HG03097 (cell line): ENCODE measurements around the gene SPTB.

Experiments
- ATAC-seq: cut with Tn5 transposase; IDR thresholded peaks from one replicate; pipeline ENCODE4 v1.9.1; 2021; ENCODE audit not compliant: unreplicated experiment, low FRiP score

Gene SPTB

GRCh38 chr14:64719601-64720000 lies 160.1 kb downstream of the SPTB start:
- no peak for ATAC-seq

- no peak for ATAC-seq
These were observed 160.9 kb downstream of the SPTB start for GRCh38 chr14:64718762-64719161.

GRCh38 chr14:64717870-64718269 lies 161.8 kb downstream of the SPTB start:
- no peak for ATAC-seq

- no peak for ATAC-seq
These were observed 163.9 kb downstream of the SPTB start for GRCh38 chr14:64715628-64716412.

GRCh38 chr14:64715146-64715627 lies 164.5 kb downstream of the SPTB start:
- no peak for ATAC-seq

GRCh38 chr14:64714432-64715025 lies 165.2 kb downstream of the SPTB start:
- ATAC-seq, result no peak

DNA sequence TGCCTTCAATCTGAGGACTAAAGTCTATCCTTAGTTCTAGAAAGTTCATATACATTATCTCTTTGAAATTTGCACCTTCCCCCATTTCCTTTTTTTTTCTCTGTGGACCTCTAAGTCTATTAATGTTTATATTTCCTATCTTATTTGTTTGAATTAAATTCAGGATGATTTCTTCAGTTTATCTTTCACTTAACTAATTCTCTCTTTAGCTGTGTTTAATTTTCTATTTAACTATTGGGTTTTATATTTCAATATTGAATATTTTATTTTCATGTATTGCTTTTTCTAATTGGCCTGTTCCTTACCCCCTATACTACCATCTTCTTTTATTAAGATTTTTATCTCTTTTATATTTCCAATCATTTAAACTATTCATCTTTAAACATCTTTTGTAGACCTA lies 166.0 kb downstream of the SPTB start:
- no peak for ATAC-seq

DNA sequence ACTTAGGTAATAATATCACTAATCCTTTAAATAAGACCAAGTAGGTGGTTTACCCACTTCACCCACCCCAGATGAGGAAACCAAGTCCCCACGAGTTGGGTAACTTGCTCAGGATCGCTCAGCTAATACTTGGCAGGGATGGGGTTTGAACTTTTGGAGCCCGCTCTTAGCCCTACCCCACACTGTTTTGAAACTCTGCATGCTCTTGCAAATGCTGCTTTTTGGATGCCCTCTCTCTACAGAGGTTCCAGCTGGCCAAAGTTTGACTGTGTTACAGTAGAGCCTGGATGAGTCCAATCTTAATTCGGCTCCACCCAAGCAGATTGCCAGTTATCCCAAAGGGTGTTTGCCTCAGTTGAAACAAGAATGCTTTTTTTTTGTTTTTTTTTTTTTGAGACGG lies 168.7 kb downstream of the SPTB start:
- ATAC-seq, result no peak

DNA sequence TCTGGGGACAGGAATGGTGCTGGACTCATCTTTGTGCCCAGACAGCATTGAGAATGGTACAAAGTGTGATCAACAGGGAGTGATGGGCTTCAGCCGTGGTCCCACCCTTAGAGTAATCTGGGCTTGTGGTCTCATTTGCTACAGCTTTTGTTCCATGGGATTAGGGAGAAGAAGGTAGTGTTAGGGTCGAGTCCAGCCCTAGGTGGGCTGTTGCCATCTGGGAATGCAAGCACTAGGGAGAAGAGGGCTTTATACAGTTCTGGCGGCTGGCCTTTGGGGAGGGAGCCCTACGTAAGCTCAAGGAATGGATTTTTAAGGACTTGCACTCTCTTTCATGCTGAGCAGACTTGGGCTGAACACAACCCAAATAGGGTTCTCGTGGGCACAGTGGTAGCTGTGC lies 170.6 kb downstream of the SPTB start:
- ATAC-seq, result no peak

- ATAC-seq, result no peak
These were observed 171.3 kb downstream of the SPTB start for GRCh38 chr14:64708148-64709004.

DNA sequence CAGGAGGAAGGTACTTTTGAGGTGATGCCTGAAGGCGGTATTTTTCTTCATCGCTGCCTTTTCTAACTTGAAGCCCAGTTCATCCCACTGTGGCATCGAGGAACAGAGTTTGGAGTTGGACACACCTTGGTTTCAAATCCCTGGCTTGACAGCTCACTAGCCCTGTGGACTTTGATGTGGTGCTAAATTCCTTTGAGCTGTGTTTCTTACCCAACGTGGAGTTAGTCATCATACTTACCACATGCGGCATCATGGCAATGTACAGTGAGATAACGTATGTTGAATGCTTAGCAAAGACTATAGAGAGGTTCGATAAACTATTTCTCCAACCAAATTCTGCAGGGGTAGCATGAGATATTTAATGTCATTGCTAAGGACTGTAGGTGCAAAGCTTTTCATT lies 172.0 kb downstream of the SPTB start:
- no peak for ATAC-seq

DNA sequence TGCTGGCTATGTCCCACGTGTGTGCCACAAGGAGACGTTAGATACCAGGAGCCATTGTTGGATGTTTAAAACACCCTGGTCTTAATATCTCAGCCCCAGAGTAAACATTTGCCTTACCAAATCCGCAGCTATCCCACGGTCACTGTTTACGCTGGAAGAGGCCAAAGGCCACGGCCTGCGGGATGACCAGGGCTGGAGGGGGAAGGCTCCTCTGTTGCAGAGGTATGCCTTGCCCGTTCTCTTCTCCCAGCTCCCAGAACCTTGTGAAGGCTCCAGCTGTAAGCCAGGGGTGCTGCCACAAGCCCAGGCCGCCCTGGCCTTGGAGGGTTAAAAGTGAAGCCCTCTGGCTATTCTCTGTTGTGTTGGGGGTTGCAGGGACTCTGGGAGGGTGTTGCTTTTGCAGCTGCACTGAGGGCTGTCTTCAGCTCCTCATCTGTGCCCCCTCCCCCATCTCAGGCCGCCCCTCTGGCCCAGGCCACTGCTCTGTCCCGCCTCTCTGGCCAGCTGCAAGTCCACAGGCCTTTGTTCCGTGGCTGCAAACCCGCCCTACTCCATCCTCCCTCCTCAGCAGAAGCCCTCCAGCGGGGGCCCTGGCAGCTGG lies 173.0 kb downstream of the SPTB start:
- no peak for ATAC-seq

GRCh38 chr14:64706119-64706592 lies 173.6 kb downstream of the SPTB start:
- no peak for ATAC-seq

- no peak for ATAC-seq
These were observed 174.2 kb downstream of the SPTB start for GRCh38 chr14:64705381-64706118.

DNA sequence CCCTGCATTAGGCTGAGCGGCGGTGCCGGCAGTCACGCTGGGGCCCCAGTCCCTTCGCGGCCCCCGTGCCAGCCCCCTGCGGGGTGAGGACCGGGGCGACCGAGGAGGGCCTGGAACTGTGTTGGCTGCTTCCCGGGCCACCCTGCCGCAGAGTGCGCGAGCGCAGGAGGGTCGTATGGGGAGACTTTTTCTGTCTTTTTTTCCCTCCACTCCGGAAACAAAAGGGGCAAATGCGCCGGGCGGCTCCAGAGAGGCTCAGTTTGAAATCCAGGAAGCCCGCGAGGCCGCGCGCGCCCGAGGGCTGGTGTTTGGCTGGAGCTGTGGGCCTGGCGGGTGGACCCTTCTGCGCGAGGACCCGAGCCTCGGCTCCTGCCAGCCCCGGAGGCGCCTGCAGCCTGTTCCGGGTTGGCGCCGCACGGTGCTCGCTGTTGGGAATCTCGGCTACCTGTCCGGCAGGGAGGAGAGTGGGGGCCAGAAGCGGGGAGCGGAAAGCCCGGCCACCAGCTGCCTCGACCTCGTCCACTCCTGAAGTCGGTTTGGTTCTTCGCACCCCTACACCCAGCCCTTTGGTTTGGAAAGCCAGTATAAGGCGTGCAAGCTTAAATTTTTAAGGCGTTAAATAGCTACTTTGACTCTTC lies 174.8 kb downstream of the SPTB start:
- ATAC-seq, result no peak

GRCh38 chr14:64704143-64704742 lies 175.5 kb downstream of the SPTB start, which contains the start of gene PLEKHG3:
PLEKHG3 (plus strand) TSS chr14:64704424; CDS start chr14:64727632, 23,208 bp downstream.
- no peak for ATAC-seq

DNA sequence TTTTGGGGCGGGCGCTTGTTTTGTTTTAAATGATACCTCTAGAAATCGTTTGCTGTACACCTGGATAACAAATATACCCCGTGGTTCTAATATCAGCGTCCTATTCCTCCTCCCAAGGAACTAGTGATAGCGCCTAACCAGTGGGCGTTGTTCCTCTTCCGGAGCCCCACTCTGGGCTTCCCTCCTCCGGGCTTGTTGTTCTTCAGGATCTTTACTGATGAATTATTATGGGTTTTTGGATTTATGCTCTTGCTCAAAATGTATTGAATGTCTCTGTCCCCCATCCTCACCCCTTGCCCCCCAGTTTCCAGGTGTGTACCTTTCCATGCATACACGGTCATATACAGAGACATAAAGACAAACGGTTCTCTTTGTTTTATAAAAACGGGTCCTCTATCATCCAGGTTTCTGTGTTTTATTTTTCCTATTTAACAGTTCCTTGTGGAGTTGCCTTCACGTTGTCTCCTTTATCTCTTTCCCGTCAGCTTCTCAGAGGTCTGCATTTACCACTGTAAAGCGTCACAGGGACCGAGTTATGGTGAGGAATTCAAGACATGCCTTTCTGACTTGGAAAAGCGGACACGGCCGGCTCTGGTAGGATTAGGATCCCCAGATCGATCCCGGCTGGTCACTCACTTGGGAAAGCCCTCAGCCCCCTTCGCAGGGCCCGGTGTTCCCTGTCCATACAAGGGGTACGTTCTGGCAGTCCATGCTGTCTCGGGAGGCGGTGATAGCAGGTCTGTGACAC lies 176.1 kb downstream of the SPTB start:
- ATAC-seq, result no peak
